Keratinocyte (primary cell): ENCODE measurements around the gene GCK. TPM values are rescaled to one million over a fixed set of nuclear protein-coding genes. Genes with fewer than 3 reads are reported as not detected.

Experiments
- DNase-seq: peaks from one replicate; pipeline ENCODE4 v3.0.0-alpha.2; 2011; ENCODE audit warnings: low read depth, missing footprints, low spot score
- FAIRE-seq: peaks from 2 replicates; lab custom pipeline; 2011; peaks lifted over from hg19 to GRCh38; lab: Jason Lieb, UNC
- H2AFZ ChIP-seq: 2 replicates; pipeline ENCODE4 v1.6.0; 2012; ENCODE audit warnings: low read length, control low read depth, inconsistent platforms; ENCODE audit not compliant: control insufficient read depth
- H3K27ac ChIP-seq: 2 replicates; pipeline ENCODE4 v1.5.1; 2011; ENCODE audit warnings: low read length; ENCODE audit not compliant: control insufficient read depth, insufficient read depth
- H3K27me3 ChIP-seq: 3 replicates; pipeline ENCODE4 v1.6.0; 2011; ENCODE audit warnings: low read length; ENCODE audit not compliant: control insufficient read depth, insufficient read depth; ENCODE audit errors: extremely low read depth
- H3K36me3 ChIP-seq, 2 experiments: 2 replicates in 1 of 2; 3 replicates in 1 of 2; pipeline ENCODE4 v1.5.1; 2011; ENCODE audit warnings: low read length in 2 of 2, mild to moderate bottlenecking in 1 of 2; ENCODE audit not compliant: control insufficient read depth in 2 of 2, insufficient read depth in 2 of 2; ENCODE audit errors: extremely low read depth in 1 of 2
- H3K4me1 ChIP-seq: 3 replicates; pipeline ENCODE4 v1.5.1; 2011; ENCODE audit warnings: low read length; ENCODE audit not compliant: control insufficient read depth, insufficient read depth; ENCODE audit errors: extremely low read depth
- H3K4me2 ChIP-seq: 3 replicates; pipeline ENCODE4 v1.6.0; 2011; ENCODE audit warnings: low read depth, low read length; ENCODE audit not compliant: control insufficient read depth, insufficient read depth; ENCODE audit errors: extremely low read depth
- H3K4me3 ChIP-seq, 3 experiments: fragments of 200-600 bp in 1 of 3; sonication (generic) in 1 of 3; 2 replicates in 2 of 3; 3 replicates in 1 of 3; pipeline ENCODE4 v1.5.1; 2011 to 2016; ENCODE audit warnings: low read length in 3 of 3, mild to moderate bottlenecking in 3 of 3, control low read depth in 2 of 3, inconsistent platforms in 1 of 3, low read depth in 1 of 3, mixed read lengths in 1 of 3, mixed run types in 1 of 3, moderate library complexity in 1 of 3; ENCODE audit not compliant: control insufficient read depth in 2 of 3, insufficient read depth in 2 of 3; ENCODE audit errors: extremely low read depth in 1 of 3
- H3K79me2 ChIP-seq: 2 replicates; pipeline ENCODE4 v1.6.0; 2012; ENCODE audit warnings: low read length; ENCODE audit not compliant: control insufficient read depth, insufficient read depth
- H3K9ac ChIP-seq: 3 replicates; pipeline ENCODE4 v1.6.0; 2011; ENCODE audit warnings: low read length; ENCODE audit not compliant: control insufficient read depth, insufficient read depth; ENCODE audit errors: extremely low read depth
- H3K9me1 ChIP-seq: 3 replicates; pipeline ENCODE4 v1.6.0; 2011; ENCODE audit warnings: low read length; ENCODE audit not compliant: control insufficient read depth, insufficient read depth; ENCODE audit errors: extremely low read depth
- H3K9me3 ChIP-seq: 2 replicates; pipeline ENCODE4 v1.5.1; 2012; ENCODE audit warnings: low read depth, low read length; ENCODE audit not compliant: control insufficient read depth
- H4K20me1 ChIP-seq: 3 replicates; pipeline ENCODE4 v1.6.0; 2011; ENCODE audit warnings: low read length; ENCODE audit not compliant: control insufficient read depth, insufficient read depth; ENCODE audit errors: extremely low read depth
- EZH2 ChIP-seq: IDR thresholded peaks from one replicate; pipeline ENCODE4 v1.6.1; 2012; ENCODE audit warnings: inconsistent platforms, mild to moderate bottlenecking, low read length, moderate library complexity
- dilution Hi-C: fragments of 300-500 bp; cut with MboI; formaldehyde crosslinking; loops from one replicate; pipeline ENCODE4 v1.7.0; 2020; ENCODE audit warnings: low sequenced_read_pairs; ENCODE audit not compliant: extremely low pct_ligation_motif_present
- polyA plus RNA-seq, 5 experiments: library from polyadenylated mRNA; depleted of rRNA in 3 of 5; stranded (reverse) in 3 of 5; stranded (forward) in 1 of 5; unstranded in 1 of 5; fragments of >200 nt; gene quantifications; 1 replicate in 1 of 5; 2 replicates in 3 of 5; 3 replicates in 1 of 5; pipeline versions ENCODE4 v1.2.1 to v1.2.3, GENCODE V29; 2011 to 2012; ENCODE audit warnings: missing spikeins in 2 of 5, low read depth in 1 of 5, low replicate concordance in 1 of 5
- TF ChIP-seq, protein P1 (sequence below), 3 experiments: IDR thresholded peaks in 1 of 3; conservative IDR thresholded peaks in 1 of 3; optimal IDR thresholded peaks in 1 of 3; 2 replicates in 2 of 3; 3 replicates in 1 of 3; pipeline versions ENCODE3 to v1.5.1; 2011; ENCODE audit warnings: low read length in 3 of 3, mild to moderate bottlenecking in 3 of 3, moderate library complexity in 2 of 3, control low read depth in 1 of 3, inconsistent platforms in 1 of 3; ENCODE audit not compliant: insufficient read depth in 2 of 3; ENCODE audit errors: extremely low read depth in 1 of 3

The GCK gene
- polyA plus RNA-seq, 1 donor (not counting 4 experiments of a cell fraction or from before 2014, with no cell fraction given) = not detected

DNA sequence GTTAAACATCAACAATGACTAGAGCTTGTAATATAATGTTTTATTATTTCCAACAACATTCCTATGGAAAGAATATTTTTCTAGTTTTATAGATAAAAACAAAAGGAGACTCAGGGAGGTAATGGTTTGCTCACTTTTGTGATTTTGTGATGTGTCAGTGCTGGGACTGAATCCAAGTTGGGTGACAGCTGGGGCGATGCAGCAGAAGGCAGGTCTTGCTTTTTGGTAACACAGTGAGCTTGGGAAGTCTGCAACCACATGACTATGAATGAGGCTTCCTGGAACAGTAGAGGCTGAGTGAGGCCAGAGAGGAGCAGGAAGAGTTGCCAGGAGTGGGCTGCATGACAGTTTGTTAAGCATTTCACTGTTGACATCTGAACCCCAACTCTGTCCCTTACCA lies 6.7 kb upstream of the GCK start:
- FAIRE-seq = no peak
- no peak overlapping the region for H3K4me2 ChIP-seq
- dilution Hi-C loops = no loop called here

DNA sequence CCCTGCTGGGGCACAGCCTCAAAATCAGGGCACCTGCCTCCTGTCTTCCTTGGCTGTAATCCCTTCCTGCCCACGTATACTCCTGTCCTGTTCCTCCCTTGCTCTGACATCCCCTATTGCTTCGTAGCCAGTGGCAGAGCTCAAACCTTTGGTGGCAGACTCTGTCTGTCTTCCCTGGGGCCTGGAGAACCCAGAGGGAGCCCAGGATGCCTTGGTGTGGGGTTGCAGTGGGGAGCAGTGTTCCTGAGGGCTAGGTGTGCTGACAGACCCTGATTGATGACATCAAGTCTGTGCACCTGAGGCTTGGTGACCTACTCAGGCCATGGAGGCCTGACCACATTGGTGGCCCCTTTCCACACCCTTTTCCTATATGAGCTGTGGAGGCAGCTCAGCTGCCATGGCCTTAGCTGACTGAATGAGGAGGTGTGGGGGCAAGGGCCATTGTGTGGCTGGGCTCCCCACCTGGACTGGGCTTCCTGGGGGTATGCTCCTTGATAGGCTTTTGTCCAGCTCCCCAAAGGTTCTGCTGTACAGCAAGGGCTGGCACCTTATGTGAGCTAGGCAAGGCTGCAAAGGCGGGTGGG lies 5.4 kb upstream of the GCK start:
- Histone ChIP-seq H3K4me1 (peaks cover 5% of the 10 kb centered on the region), H3K79me2 (no peaks in the 10 kb centered on the region), H2AFZ (no peak overlapping the region), H3K9ac (no peak overlapping the region), H3K36me3 (no peaks in the 10 kb centered on the region), H3K27ac (no peak overlapping the region), H3K4me2 (no peak overlapping the region), H3K9me3 (no peaks in the 10 kb centered on the region), H3K4me3 (no peak overlapping the region), H3K9me1 (no peaks in the 10 kb centered on the region), H3K27me3 (peaks cover 4% of the 10 kb centered on the region), H4K20me1 (no peaks in the 10 kb centered on the region)
- DNase-seq = no peak
- no peak for TF ChIP-seq EZH2
- TF ChIP-seq, protein P1, sequence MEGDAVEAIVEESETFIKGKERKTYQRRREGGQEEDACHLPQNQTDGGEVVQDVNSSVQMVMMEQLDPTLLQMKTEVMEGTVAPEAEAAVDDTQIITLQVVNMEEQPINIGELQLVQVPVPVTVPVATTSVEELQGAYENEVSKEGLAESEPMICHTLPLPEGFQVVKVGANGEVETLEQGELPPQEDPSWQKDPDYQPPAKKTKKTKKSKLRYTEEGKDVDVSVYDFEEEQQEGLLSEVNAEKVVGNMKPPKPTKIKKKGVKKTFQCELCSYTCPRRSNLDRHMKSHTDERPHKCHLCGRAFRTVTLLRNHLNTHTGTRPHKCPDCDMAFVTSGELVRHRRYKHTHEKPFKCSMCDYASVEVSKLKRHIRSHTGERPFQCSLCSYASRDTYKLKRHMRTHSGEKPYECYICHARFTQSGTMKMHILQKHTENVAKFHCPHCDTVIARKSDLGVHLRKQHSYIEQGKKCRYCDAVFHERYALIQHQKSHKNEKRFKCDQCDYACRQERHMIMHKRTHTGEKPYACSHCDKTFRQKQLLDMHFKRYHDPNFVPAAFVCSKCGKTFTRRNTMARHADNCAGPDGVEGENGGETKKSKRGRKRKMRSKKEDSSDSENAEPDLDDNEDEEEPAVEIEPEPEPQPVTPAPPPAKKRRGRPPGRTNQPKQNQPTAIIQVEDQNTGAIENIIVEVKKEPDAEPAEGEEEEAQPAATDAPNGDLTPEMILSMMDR (optimal IDR thresholded peaks at IDR 0.05 in 1 of 3, IDR thresholded peaks at IDR 0.05 in 1 of 3, conservative IDR thresholded peaks at IDR 0.05 in 1 of 3; ENCODE audit: extremely low read depth in 1 of 3, insufficient read depth in 2 of 3, low read length in 3 of 3) = no peak
- dilution Hi-C loops = no loop called here
- FAIRE-seq = no peak

More for the DNA sequence above, 6.7 kb upstream of the GCK start:
- Histone ChIP-seq H2AFZ (no peak overlapping the region), H3K4me3 (no peak overlapping the region), H3K9ac (no peak overlapping the region), H3K27ac (no peak overlapping the region), H3K79me2 (peaks cover under 1% of the 10 kb centered on the region), H4K20me1 (no peaks in the 10 kb centered on the region), H3K9me1 (no peaks in the 10 kb centered on the region), H3K4me1 (peaks cover 5% of the 10 kb centered on the region), H3K36me3 (no peaks in the 10 kb centered on the region), H3K9me3 (no peaks in the 10 kb centered on the region), H3K27me3 (peaks cover 4% of the 10 kb centered on the region)
- no peak for DNase-seq
- TF ChIP-seq, protein P1 (optimal IDR thresholded peaks at IDR 0.05 in 1 of 3, IDR thresholded peaks at IDR 0.05 in 1 of 3, conservative IDR thresholded peaks at IDR 0.05 in 1 of 3; ENCODE audit: extremely low read depth in 1 of 3, insufficient read depth in 2 of 3, low read length in 3 of 3) = no peak
- no peak for TF ChIP-seq EZH2
